ENCODE data around the gene PLA2G4A.

The PLA2G4A gene

GRCh38 chr1:186925881-186926669, 97.3 kb downstream of the PLA2G4A start:
- peak; percentile 21 for DNase-seq

- no peak for DNase-seq
Observed at GRCh38 chr1:186927884-186928283, 99.1 kb downstream of the PLA2G4A start.

GRCh38 chr1:186930238-186930637, 101.5 kb downstream of the PLA2G4A start:
- DNase-seq, result peak; percentile 10

- DNase-seq, result no peak
Observed at GRCh38 chr1:186937016-186937670, 108.4 kb downstream of the PLA2G4A start.

GRCh38 chr1:186943891-186944686, 115.3 kb downstream of the PLA2G4A start:
- no peak for DNase-seq

GRCh38 chr1:186945146-186945545, 116.4 kb downstream of the PLA2G4A start:
- DNase-seq, result no peak

GRCh38 chr1:186948535-186948934, 119.8 kb downstream of the PLA2G4A start:
- no peak for DNase-seq

GRCh38 chr1:186949173-186949572, 120.4 kb downstream of the PLA2G4A start:
- no peak for DNase-seq

GRCh38 chr1:186950547-186950946, 121.8 kb downstream of the PLA2G4A start:
- DNase-seq, result peak; percentile 52

- DNase-seq, result no peak
Observed at GRCh38 chr1:186953876-186954275, 125.1 kb downstream of the PLA2G4A start.

GRCh38 chr1:186957314-186957713, 128.6 kb downstream of the PLA2G4A start:
- DNase-seq, result no peak

- DNase-seq, result peak; percentile 49
Observed at GRCh38 chr1:186958520-186958919, 129.8 kb downstream of the PLA2G4A start.

- no peak for DNase-seq
Observed at GRCh38 chr1:186960861-186961260, 132.1 kb downstream of the PLA2G4A start.

- DNase-seq, result no peak
Observed at GRCh38 chr1:186965847-186966246, 137.1 kb downstream of the PLA2G4A start.

- no peak for DNase-seq
Observed at GRCh38 chr1:186966456-186966855, 137.7 kb downstream of the PLA2G4A start.

GRCh38 chr1:186967656-186968394, 139.1 kb downstream of the PLA2G4A start:
- peak; percentile 71 for DNase-seq

GRCh38 chr1:186974774-186975181, 146.0 kb downstream of the PLA2G4A start:
- DNase-seq, result peak; percentile 87

GRCh38 chr1:186975220-186975619, 146.5 kb downstream of the PLA2G4A start:
- DNase-seq, result no peak

- DNase-seq, result no peak
Observed at GRCh38 chr1:186976700-186977099, 148.0 kb downstream of the PLA2G4A start.

- DNase-seq, result no peak
Observed at GRCh38 chr1:186977266-186977957, 148.7 kb downstream of the PLA2G4A start.

GRCh38 chr1:186978596-186979556, 150.1 kb downstream of the PLA2G4A start:
- DNase-seq, result no peak

Measured in EL (cell line).